ENCODE results near the gene CCDC124.

Gene CCDC124

DNA sequence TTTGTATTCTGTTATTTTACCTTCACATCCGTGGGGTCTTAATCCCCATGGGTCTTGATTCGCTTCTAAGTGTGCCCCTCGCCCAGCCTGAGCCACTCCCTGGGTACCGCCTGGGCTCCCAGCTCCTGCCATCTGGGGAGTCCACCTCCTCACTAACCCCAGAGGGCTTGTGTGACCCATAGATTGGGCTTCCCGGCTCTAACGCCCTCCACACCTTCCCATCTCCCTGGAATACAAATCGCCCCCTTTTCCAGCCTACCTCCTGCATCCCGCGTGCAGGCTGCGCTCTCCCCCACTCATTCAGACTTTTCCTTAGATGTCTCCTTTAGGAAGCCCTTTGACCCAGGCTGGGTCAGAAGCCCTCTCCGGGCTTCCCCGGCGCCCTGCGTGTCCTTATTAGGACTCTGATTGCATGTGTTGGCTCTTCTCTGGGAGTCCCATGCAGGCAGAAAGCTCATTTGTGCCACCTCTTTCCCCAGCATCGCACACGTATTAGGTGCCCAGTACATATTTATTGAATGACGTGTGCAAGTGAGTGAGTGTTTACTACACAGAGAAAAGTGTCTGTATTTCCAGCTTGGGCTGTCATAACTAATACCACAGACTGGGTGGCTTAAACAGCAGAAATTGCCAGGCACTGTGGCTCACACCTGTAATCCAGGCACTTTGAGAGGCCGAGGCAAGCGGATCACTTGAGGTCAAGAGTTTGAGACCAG is 757 bp downstream of the CCDC124 start:
- DNase-seq (ENCODE audit: low read depth): no peak

DNA sequence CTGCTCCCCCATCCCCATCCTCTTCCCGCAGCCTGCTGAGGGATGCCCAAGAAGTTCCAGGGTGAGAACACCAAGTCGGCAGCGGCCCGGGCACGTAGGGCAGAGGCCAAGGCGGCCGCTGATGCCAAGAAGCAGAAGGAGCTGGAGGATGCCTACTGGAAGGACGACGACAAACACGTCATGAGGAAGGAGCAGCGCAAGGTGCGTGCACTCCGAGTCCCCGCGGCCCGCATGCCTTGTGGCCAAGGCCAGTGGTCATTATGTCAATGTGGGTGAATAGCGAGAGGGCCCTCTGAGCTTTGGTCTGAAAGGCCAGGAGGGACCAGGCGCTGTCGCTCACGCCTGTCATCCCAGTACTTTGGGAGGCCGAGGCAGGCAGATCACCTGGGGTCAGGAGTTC is 3.6 kb downstream of the CCDC124 start:
- no peak for DNase-seq (ENCODE audit: low read depth)

- no peak for DNase-seq (ENCODE audit: low read depth)
Measured at GRCh38 chr19:17937371-17937900, 4.6 kb downstream of the CCDC124 start.

DNA sequence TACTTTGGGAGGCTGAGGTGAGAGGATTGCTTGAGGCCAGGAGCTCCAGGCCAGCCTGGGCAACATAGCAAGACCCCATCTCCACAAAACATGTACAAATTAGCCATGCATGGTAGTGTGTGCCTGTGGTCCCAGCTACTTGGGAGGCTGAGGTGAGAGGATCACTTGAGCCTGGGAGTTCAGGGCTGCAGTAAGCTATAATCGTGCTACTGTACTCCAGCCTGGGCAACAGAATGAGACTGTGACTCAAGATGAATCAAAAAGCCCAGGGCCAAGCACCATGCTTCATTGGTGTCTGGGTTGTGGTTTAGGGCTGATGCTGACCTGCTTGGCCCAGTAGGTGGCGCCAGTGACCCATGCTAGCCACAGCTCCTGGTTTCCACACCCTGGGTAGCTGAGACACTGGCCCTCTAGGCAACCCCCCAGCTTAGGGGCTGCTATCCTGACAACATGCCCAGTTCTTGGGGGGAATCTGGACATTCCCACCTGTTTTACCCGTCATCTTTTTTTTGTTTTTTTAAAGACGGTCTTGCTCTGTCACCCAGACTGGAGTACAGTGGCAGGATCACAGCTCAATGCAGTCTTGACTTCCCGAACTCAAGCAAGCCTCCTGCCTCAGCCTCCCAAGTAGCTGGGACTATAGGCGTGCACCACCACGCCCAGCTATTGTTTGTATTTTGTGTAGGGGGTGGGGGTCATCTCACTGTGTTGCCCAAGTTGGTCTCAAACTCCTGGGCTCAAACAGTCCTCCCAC is 5.5 kb downstream of the CCDC124 start:
- DNase-seq (ENCODE audit: low read depth): peak; percentile 75

DNA sequence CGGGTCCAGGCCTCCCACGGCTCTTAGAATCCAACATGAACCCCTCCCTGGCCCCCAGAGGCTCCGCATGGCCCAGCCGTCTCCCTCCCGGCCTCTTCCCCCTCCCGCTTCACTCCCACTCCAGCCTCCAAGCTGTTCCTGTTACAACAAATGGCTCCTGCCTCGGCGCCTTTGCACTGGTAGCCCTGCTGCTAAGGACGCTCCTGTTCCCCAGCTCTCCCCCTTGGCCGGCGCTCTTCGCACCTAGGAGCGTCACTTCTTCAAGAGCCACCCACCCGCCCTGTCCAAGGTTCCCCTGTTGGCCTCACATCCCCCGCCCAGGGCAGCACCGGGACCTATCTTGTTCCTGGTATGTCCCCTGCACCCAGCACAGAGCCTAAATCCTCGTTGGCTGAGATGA is 9.4 kb downstream of the CCDC124 start:
- no peak for DNase-seq (ENCODE audit: low read depth)

- DNase-seq (ENCODE audit: low read depth): no peak
Measured at GRCh38 chr19:17942582-17943273, 9.9 kb downstream of the CCDC124 start.

- no peak for DNase-seq (ENCODE audit: low read depth)
Measured at GRCh38 chr19:17943274-17944221, 10.7 kb downstream of the CCDC124 start.

DNA sequence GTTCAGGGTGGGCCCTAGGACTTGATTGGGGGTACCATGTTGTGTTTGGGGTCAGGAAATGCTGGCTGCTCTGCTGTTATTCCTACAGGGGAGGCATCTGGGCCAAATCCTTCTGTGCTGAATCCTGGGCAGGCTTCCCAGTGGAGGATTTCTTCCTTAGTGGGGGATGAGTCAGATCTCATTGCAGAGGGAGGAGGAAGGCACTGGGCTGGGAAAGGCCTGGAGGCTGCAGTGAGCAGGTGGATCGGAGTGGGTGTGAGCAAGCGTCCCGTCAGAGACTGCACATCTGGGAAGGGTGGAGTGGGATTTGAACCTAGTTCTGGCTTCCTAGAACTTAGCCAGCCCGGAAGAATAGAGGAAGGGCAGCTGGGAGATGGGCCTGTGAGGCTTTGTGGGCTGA is 11.5 kb downstream of the CCDC124 start:
- no peak for DNase-seq (ENCODE audit: low read depth)

GRCh38 chr19:17946965-17947784 is 14.4 kb downstream of the CCDC124 start:
- no peak for DNase-seq (ENCODE audit: low read depth)

DNA sequence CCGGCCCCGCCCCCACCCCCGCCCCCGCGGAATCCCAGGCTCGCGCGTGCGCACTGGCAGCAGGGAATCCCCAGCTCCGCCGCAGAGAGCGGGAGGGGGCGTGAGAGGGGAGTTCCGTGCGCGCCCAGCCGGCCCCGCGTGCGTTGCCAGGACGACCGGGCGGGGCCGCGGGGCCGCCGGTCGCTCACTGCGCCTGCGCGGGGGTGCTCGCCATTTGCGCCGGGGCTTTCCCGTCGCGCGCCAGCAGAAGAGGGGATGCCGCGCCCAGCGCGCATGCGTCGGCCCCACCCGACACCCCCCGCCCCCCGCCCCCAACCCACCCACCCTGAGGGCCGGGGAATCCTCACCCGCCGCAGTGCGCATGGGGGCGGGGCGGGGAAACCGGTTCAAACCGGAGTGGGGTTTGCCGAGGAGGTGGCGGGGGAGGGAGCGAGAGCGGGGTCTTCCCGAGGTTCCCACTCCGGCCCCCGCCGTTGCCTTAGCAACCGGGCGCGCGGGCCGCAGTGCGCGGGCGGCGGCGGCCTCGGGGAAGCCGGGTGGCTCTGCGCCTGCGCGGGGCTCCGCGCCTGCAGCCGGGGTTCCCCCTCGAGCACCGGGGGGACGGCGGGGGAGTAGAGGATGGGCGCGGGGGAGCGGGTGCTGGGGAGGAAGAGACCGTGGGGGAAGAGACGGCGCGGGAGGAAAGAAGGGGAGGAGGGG is 15.1 kb downstream of the CCDC124 start:
- DNase-seq (ENCODE audit: low read depth): peak; percentile 80

- no peak for DNase-seq (ENCODE audit: low read depth)
Measured at GRCh38 chr19:17948514-17948900, 15.7 kb downstream of the CCDC124 start.

DNA sequence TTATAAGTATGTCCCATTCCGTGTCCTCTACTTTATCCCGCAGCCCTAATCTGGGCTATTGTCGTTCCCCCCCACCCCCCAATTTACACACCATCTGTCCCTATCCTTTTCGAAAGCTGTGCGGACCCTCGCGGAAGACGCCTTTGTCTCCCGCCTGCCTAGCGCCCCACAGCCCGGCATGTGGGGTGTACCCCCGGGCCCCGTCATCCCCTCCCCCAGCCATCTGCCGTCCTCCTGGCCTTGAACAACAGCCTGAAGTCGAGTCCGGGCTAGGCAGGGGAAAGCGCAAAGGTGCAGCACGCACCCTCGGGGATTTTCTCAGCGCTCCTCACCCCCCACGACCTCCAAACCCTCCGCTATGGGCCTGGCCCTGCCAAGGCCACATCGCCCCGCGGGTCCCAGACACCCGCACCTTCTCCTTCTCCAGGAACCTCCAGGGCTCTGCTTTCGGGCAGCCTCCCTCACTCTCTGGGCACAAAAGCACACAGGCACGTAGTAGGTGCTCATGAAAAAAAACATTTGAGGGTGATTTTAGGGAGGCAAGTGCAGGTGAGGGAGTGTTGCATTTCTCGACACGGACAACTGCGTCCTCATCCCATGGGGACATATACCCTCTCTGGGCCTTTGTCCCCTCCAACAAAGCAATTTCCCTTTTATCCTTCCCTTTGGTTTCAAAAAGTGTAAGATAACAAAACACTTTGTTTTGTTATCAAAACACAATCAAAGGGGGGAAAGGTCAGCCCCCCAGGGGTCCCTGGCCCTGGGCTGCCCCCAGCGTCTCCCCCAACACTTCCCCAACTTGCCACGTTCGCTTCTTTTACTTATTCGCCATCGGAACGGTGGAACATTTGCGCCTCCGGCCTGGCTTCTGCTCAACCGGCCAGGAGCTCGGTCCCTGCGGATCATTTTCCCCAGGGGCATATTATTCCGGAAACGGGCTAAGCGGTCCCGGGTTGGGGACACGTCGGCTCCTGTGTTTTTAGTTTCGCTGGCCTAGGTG is 16.4 kb downstream of the CCDC124 start:
- DNase-seq (ENCODE audit: low read depth): no peak

GRCh38 chr19:17949956-17950309 is 17.1 kb downstream of the CCDC124 start:
- DNase-seq (ENCODE audit: low read depth): no peak

DNA sequence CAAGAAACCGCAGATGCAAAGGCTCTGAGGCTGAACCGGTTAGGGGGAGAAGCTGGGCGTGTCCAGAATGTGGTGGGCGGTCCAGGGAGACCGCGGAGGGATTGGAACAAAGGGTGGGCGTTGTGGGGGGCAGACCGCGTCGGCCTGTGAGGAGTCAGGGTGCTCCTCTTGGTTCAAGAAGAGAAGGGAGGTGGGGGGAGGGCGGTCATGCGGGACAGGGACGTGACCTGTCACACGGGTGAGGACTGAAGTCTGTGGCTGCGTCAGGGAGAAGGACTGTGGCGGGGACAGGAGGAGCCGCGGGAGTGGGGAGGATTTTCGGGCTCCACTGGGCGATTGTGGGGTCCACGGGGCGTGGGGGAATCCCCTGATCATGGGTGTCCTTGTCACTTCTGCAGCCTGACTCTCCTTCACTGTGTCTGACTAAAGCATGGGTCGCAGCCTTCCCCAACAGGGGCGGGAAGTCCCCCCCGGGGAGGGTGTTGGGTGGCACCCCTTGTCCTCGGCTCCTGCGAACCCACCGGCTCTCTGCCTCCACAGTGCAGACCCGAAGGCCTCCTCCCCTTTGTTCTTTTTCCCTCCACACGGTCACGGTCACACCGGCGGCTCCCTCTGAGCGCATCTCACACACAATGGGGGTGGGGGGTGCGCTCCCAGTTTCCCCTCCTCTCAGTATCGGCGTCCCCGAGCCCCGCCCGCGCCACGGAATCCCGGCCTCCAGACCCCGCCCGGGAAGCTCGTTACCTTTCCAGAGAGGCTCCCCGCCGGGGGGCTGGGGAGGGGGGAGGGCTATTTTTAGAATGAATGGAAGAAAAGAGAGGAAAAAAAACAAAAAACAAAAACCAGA is 17.7 kb downstream of the CCDC124 start:
- no peak for DNase-seq (ENCODE audit: low read depth)

DNA sequence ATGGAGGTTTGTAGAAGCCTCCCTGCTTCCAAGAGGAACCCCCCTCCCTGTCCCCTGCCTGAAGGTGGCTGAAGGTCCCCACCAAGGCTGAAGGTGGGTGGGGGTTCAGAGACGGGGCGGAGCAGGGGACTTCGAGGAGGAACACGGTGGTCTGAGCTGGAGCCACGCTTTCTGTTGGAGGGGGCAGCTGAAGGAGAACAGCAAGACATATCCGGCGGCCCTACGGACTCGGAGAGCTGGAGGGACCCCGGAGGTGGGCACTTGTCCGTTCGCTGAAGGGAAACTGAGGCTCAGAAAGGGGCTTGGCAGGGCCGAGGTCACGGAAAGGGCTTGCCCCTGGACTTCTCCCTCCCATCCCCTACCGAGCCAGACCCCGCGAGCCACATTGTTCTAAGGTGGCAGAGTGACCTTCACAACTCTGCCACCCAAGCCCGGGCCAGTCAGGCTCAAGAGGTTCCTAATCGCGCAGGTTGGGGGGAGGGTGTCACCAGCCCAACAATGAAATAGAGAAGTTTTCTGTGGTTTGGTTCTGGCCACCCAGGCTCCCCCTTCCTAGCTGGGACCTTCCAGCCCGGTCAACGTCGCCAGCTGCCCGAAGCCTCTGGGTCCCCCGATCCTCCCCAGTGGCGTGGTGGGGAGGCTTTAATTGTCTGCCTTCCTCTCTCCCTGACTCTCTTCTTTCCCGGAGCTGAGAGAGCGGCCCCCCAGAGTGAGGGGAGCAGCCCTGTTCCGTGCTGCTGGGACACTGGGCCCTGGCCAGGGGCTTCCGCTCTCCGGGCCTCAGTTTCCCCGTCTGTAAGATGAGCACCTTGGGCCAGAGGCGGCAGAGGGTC is 18.6 kb downstream of the CCDC124 start:
- DNase-seq (ENCODE audit: low read depth): no peak

GRCh38 chr19:17951990-17952976 is 19.5 kb downstream of the CCDC124 start:
- DNase-seq (ENCODE audit: low read depth): no peak

All from stimulated activated CD8-positive, alpha-beta memory T cell treated with anti-CD3 and anti-CD28 coated beads, Interleukin-15, amount 100 ng/mL, for 1 hour (primary cell).